H9 (cell line): ENCODE results near the gene AJAP1. TPM values are rescaled to one million over a fixed set of nuclear protein-coding genes. Genes with fewer than 3 reads are reported as not detected.

Source experiments
- DNase-seq: peaks from one replicate; pipeline ENCODE4 v3.0.0-alpha.2; 2017
- H2AFZ ChIP-seq: one replicate; pipeline ENCODE4 v1.6.1; 2013; ENCODE audit warnings: mild to moderate bottlenecking, low read length, control low read depth, moderate library complexity
- H2AK5ac ChIP-seq: 2 replicates; pipeline ENCODE4 v1.6.1; 2013; ENCODE audit warnings: low read length, control low read depth, mixed read lengths; ENCODE audit not compliant: insufficient read length
- H2BK120ac ChIP-seq: one replicate; pipeline ENCODE4 v1.6.1; 2013; ENCODE audit warnings: low read depth, mild to moderate bottlenecking, low read length, control low read depth, inconsistent platforms; ENCODE audit not compliant: poor library complexity, severe bottlenecking
- H2BK12ac ChIP-seq: 2 replicates; pipeline ENCODE4 v1.6.1; 2013; ENCODE audit warnings: low read length, control low read depth, mixed read lengths, low read depth; ENCODE audit not compliant: insufficient read length
- H2BK15ac ChIP-seq: 2 replicates; pipeline ENCODE4 v1.6.1; 2013; ENCODE audit warnings: low read depth, low read length, control low read depth
- H2BK20ac ChIP-seq: one replicate; pipeline ENCODE4 v1.6.1; 2013; ENCODE audit warnings: low read depth, mild to moderate bottlenecking, low read length, control low read depth, inconsistent platforms; ENCODE audit not compliant: poor library complexity, severe bottlenecking
- H2BK5ac ChIP-seq: 2 replicates; pipeline ENCODE4 v1.6.1; 2013; ENCODE audit warnings: low read length, control low read depth, mixed read lengths; ENCODE audit not compliant: insufficient read length
- H3K14ac ChIP-seq: 2 replicates; pipeline ENCODE4 v1.6.1; 2013; ENCODE audit warnings: low read length, control low read depth; ENCODE audit not compliant: insufficient read depth
- H3K18ac ChIP-seq: 2 replicates; pipeline ENCODE4 v1.6.1; 2013; ENCODE audit warnings: low read depth, mild to moderate bottlenecking, mixed read lengths, low read length, control low read depth; ENCODE audit not compliant: insufficient read length
- H3K23ac ChIP-seq: 2 replicates; pipeline ENCODE4 v1.6.1; 2013; ENCODE audit warnings: low read length, control low read depth, mixed read lengths, low read depth; ENCODE audit not compliant: insufficient read length
- H3K23me2 ChIP-seq: 2 replicates; pipeline ENCODE4 v1.6.1; 2013; ENCODE audit warnings: low read depth, mild to moderate bottlenecking, mixed read lengths, low read length, control low read depth; ENCODE audit not compliant: insufficient read length, poor library complexity, severe bottlenecking
- H3K27ac ChIP-seq: 2 replicates; pipeline ENCODE4 v1.5.1; 2013; ENCODE audit warnings: low read length, control low read depth, mixed read lengths, low read depth; ENCODE audit not compliant: insufficient read length
- H3K27me3 ChIP-seq: 2 replicates; pipeline ENCODE4 v1.6.1; 2013; ENCODE audit warnings: low read length, control low read depth, inconsistent platforms; ENCODE audit not compliant: insufficient read depth
- H3K4ac ChIP-seq: 2 replicates; pipeline ENCODE4 v1.6.1; 2013; ENCODE audit warnings: low read depth, mild to moderate bottlenecking, control low read depth, inconsistent platforms, low read length, moderate library complexity
- H3K4me1 ChIP-seq: 2 replicates; pipeline ENCODE4 v1.6.1; 2013; ENCODE audit warnings: low read length, control low read depth, inconsistent platforms; ENCODE audit not compliant: insufficient read depth
- H3K4me2 ChIP-seq: 2 replicates; pipeline ENCODE4 v1.6.1; 2013; ENCODE audit warnings: low read length, control low read depth, mixed read lengths; ENCODE audit not compliant: insufficient read length, insufficient read depth
- H3K56ac ChIP-seq: 2 replicates; pipeline ENCODE4 v1.6.1; 2013; ENCODE audit warnings: low read depth, mild to moderate bottlenecking, mixed read lengths, low read length, control low read depth; ENCODE audit not compliant: insufficient read length
- H3K79me1 ChIP-seq: 2 replicates; pipeline ENCODE4 v1.6.1; 2013; ENCODE audit warnings: low read depth, mild to moderate bottlenecking, moderate library complexity, low read length, control low read depth, inconsistent platforms; ENCODE audit not compliant: insufficient read depth, poor library complexity, severe bottlenecking
- H3K79me2 ChIP-seq: 2 replicates; pipeline ENCODE4 v1.6.1; 2013; ENCODE audit warnings: low read length, control low read depth, inconsistent platforms; ENCODE audit not compliant: insufficient read depth
- H3K9ac ChIP-seq: 2 replicates; pipeline ENCODE4 v1.6.1; 2013; ENCODE audit warnings: low read length, control low read depth, mixed read lengths; ENCODE audit not compliant: insufficient read length; ENCODE audit errors: extremely low read depth
- H3K9me3 ChIP-seq: one replicate; pipeline ENCODE4 v1.6.1; 2013; ENCODE audit warnings: low read depth, low read length, inconsistent platforms; ENCODE audit not compliant: control insufficient read depth
- H3T11ph ChIP-seq: one replicate; pipeline ENCODE4 v1.6.1; 2013; ENCODE audit warnings: mild to moderate bottlenecking, low read length, control low read depth, inconsistent platforms
- H4K20me1 ChIP-seq: one replicate; pipeline ENCODE4 v1.6.1; 2013; ENCODE audit not compliant: control insufficient read depth, insufficient read length, insufficient read depth
- H4K5ac ChIP-seq: 2 replicates; pipeline ENCODE4 v1.6.1; 2013; ENCODE audit warnings: low read depth, mild to moderate bottlenecking, mixed read lengths, low read length, control low read depth; ENCODE audit not compliant: insufficient read length
- H4K8ac ChIP-seq: replicated peaks from 2 replicates; pipeline ENCODE4 v1.6.1; 2013; ENCODE audit warnings: low read length, control low read depth, mixed read lengths, low read depth; ENCODE audit not compliant: insufficient read length
- H4K91ac ChIP-seq: 2 replicates; pipeline ENCODE4 v1.6.1; 2013; ENCODE audit warnings: low read depth, mild to moderate bottlenecking, moderate library complexity, mixed read lengths, low read length, control low read depth; ENCODE audit not compliant: insufficient read length
- H3K27ac Mint-ChIP-seq, 3 experiments: 2 replicates in 2 of 3; 3 replicates in 1 of 3; pipeline ENCODE4 v1.8.0; 2020 to 2021; ENCODE audit warnings: mixed read lengths in 3 of 3, mild to moderate bottlenecking in 1 of 3, moderate library complexity in 1 of 3
- H3K27me3 Mint-ChIP-seq: 2 replicates; pipeline ENCODE4 v1.8.0; 2021; ENCODE audit warnings: low read depth, mild to moderate bottlenecking, moderate library complexity, mixed read lengths
- H3K36me3 Mint-ChIP-seq, 3 experiments: 2 replicates in 2 of 3; 3 replicates in 1 of 3; pipeline ENCODE4 v1.8.0; 2020 to 2021; ENCODE audit warnings: low read depth in 3 of 3, mixed read lengths in 3 of 3; ENCODE audit not compliant: insufficient read depth in 1 of 3
- H3K4me1 Mint-ChIP-seq, 2 experiments: 2 replicates each; pipeline ENCODE4 v1.8.0; 2020; ENCODE audit warnings: mixed read lengths in 2 of 2
- H3K4me3 Mint-ChIP-seq, 2 experiments: 2 replicates in 1 of 2; 3 replicates in 1 of 2; pipeline ENCODE4 v1.8.0; 2020 to 2021; ENCODE audit warnings: mild to moderate bottlenecking in 2 of 2, mixed read lengths in 2 of 2, moderate library complexity in 1 of 2
- H3K9me3 Mint-ChIP-seq, 2 experiments: 2 replicates in 1 of 2; 3 replicates in 1 of 2; pipeline ENCODE4 v1.8.0; 2020; ENCODE audit warnings: mild to moderate bottlenecking in 2 of 2, mixed read lengths in 2 of 2, moderate library complexity in 1 of 2
- WGBS: extraction: QIAGEN DNeasy Blood & Tissue Kit; methylation state at CpG from one replicate; pipeline ENCODE4 v1.1.7; 2013; ENCODE audit warnings: missing lambda C conversion rate, low lambda C conversion rate, mixed read lengths; ENCODE audit not compliant: insufficient read length; ENCODE audit errors: extremely low coverage; 5-methylcytosine and 5-hydroxymethylcytosine counted together
- total RNA-seq: library from RNA; stranded (reverse); gene quantifications from 2 replicates; pipeline ENCODE4 v1.2.1, GENCODE V29; 2021
- TF ChIP-seq, protein P1 (sequence below): fragments of 200-600 bp; sonication (generic); conservative IDR thresholded peaks from 3 replicates; pipeline ENCODE4 v1.8.0; 2021; ENCODE audit warnings: antibody characterized with exemption, mild to moderate bottlenecking

Gene AJAP1
- total RNA-seq, 1 experiment from 2014 or later = 8.6 TPM

GRCh38 chr1:4752059-4752458 lies 97.7 kb downstream of the AJAP1 start:
- Mint-ChIP-seq H3K27me3 (peaks cover 49% of the 10 kb centered on the region), H3K4me3 (no peak overlapping the region), H3K27ac (no peak overlapping the region), H3K4me1 (peaks cover 30 to 46% of the 10 kb centered on the region in 2 experiments), H3K9me3 (peaks cover 11 to 15% of the 10 kb centered on the region in 2 experiments), H3K36me3 (peaks cover 14 to 21% (median 18%) of the 10 kb centered on the region in 3 experiments)
- H4K8ac ChIP-seq = no peak overlapping the region
- peaks cover 6% of the 10 kb centered on the region; the same call in 1 of the 2 replicates for H3K4me1 ChIP-seq
- H2BK12ac ChIP-seq = no peak overlapping the region
- no peak overlapping the region for H2BK20ac ChIP-seq
- H3T11ph ChIP-seq = no peak overlapping the region
- H2BK5ac ChIP-seq = no peak overlapping the region
- H3K18ac ChIP-seq = no peak overlapping the region
- no peak overlapping the region for H3K27ac ChIP-seq
- no peak overlapping the region for H3K14ac ChIP-seq
- H3K56ac ChIP-seq = no peak overlapping the region
- H3K4me2 ChIP-seq = no peak overlapping the region
- no peak overlapping the region for H3K9ac ChIP-seq
- no peak overlapping the region for H2BK120ac ChIP-seq
- no peaks in the 10 kb centered on the region for H3K27me3 ChIP-seq
- H2BK15ac ChIP-seq = no peak overlapping the region
- no peak overlapping the region for H3K23ac ChIP-seq
- H4K20me1 ChIP-seq = no peaks in the 10 kb centered on the region
- no peak overlapping the region for H4K5ac ChIP-seq
- TF ChIP-seq, protein P1, sequence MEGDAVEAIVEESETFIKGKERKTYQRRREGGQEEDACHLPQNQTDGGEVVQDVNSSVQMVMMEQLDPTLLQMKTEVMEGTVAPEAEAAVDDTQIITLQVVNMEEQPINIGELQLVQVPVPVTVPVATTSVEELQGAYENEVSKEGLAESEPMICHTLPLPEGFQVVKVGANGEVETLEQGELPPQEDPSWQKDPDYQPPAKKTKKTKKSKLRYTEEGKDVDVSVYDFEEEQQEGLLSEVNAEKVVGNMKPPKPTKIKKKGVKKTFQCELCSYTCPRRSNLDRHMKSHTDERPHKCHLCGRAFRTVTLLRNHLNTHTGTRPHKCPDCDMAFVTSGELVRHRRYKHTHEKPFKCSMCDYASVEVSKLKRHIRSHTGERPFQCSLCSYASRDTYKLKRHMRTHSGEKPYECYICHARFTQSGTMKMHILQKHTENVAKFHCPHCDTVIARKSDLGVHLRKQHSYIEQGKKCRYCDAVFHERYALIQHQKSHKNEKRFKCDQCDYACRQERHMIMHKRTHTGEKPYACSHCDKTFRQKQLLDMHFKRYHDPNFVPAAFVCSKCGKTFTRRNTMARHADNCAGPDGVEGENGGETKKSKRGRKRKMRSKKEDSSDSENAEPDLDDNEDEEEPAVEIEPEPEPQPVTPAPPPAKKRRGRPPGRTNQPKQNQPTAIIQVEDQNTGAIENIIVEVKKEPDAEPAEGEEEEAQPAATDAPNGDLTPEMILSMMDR = no peak
- no peak for DNase-seq
- H3K79me2 ChIP-seq = no peaks in the 10 kb centered on the region
- no peaks in the 10 kb centered on the region for H3K79me1 ChIP-seq
- WGBS = no CpG with 5 or more reads among the region's 4 CpGs
- H3K4ac ChIP-seq = no peak overlapping the region
- no peak overlapping the region for H4K91ac ChIP-seq
- H2AK5ac ChIP-seq = no peak overlapping the region
- no peak overlapping the region for H2AFZ ChIP-seq
- no peaks in the 10 kb centered on the region for H3K9me3 ChIP-seq
- no peaks in the 10 kb centered on the region for H3K23me2 ChIP-seq
